ENCODE results near the gene KCTD5. TPM values are rescaled to one million over a fixed set of nuclear protein-coding genes. Genes with fewer than 3 reads are reported as not detected.
A peak's percentile ranks its signal among the peaks of the same experiment; 100 is the strongest.

Gene KCTD5
- total and polyA plus RNA-seq, 9 of the 15 experiments (the other 6 are each of a cell fraction or from before 2014, with no cell fraction given): 0.73 to 58.3 (median 32.3) TPM

GRCh38 chr16:2690852-2691251 is 8.5 kb downstream of the KCTD5 start (continued):
- TF ChIP-seq NR4A1 (CRISPR knock-in tag; IDR thresholded peaks at IDR 0.05): no peak
- TF ChIP-seq NR4A1 (tag; IDR thresholded peaks at IDR 0.05): no peak
- no peak for TF ChIP-seq PTBP1 (IDR thresholded peaks at IDR 0.05; ENCODE audit: low read depth, low read length)

GRCh38 chr16:2691491-2692248 is 9.3 kb downstream of the KCTD5 start:
- H3K27me3 ChIP-seq (ENCODE audit: control insufficient read depth in 2 of 2, insufficient read depth in 2 of 2, low read length in 2 of 2): no peaks in the 10 kb centered on the region
- no peak overlapping the region for H2AFZ ChIP-seq (ENCODE audit: low read depth, low read length)
- peak overlapping the region in 1 of 2 experiments; percentile 43; a peak in 1 of 4 replicates for H3K9ac ChIP-seq (ENCODE audit: insufficient read depth in 1 of 2, low read depth in 2 of 2, low read length in 2 of 2)
- H3K27ac ChIP-seq (ENCODE audit: extremely low read depth, low read depth, low read length): no peak overlapping the region
- DNase-seq (ENCODE audit: extremely low read depth in 1 of 4, low spot score in 3 of 4) (no peak), FAIRE-seq (no peak), ATAC-seq (no peak)
- H3K4me1 ChIP-seq (replicated peaks in 1 of 2; ENCODE audit: control insufficient read depth in 2 of 2, insufficient read depth in 2 of 2, low read length in 2 of 2): peaks cover 5 to 46% of the 10 kb centered on the region in 2 experiments
- intact Hi-C loops (cut with micrococcal nuclease) (no loop called here), in situ Hi-C loops (cut with MboI) (loop anchor here (5.0 kb wide), 1 partner anchor 79 kb away; no protein-coding TSS in a partner anchor)
- H3K4me3 ChIP-seq: no peak overlapping the region
- BruUV-seq (replicated peaks): no TSS peak
- WGBS (ENCODE audit: insufficient coverage, low coverage, missing lambda C conversion rate): 87% methylated on average over 25 of the region's 29 CpGs
- CTCF ChIA-PET (ENCODE audit: low intra/inter-chr PET ratio): no interaction called here
- peaks cover 21% of the 10 kb centered on the region for H4K20me1 ChIP-seq (replicated peaks; ENCODE audit: control insufficient read depth, insufficient read depth, low read length)
- peaks cover 28% of the 10 kb centered on the region; the same call in 2 of the 3 replicates for H3K36me3 ChIP-seq (ENCODE audit: control insufficient read depth, insufficient read depth, low read length)
- TF ChIP-seq POLR2G (IDR thresholded peaks at IDR 0.05; ENCODE audit: low read depth, low read length) (0 out of 2 replicates have a peak, but pooled peaks have one; percentile 27), NR4A1 (CRISPR knock-in tag; IDR thresholded peaks at IDR 0.05) (no peak), NR4A1 (tag; IDR thresholded peaks at IDR 0.05) (no peak), RBFOX2 (IDR thresholded peaks at IDR 0.05; ENCODE audit: low read depth, low read length) (peak; percentile 19; the same call in 1 of the 2 replicates), PRDM10 (IDR thresholded peaks at IDR 0.05; ENCODE audit: partially characterized antibody) (no peak), ZNF133 (CRISPR knock-in tag; IDR thresholded peaks at IDR 0.05) (no peak)
- H3K79me2 ChIP-seq (ENCODE audit: control insufficient read depth, insufficient read depth, low read length): peaks cover 13% of the 10 kb centered on the region
- POLR2A ChIA-PET: interaction anchor here (1.2 to 2.2 kb wide), 3 partner anchors 9 to 25 kb away, joined by 3 to 5 read pairs (median 4); partner anchors contain the start of gene KCTD5
- peaks cover 4% of the 10 kb centered on the region for H3K9me1 ChIP-seq (ENCODE audit: control insufficient read depth, insufficient read depth, low read length)
- H3K9me3 ChIP-seq (replicated peaks; ENCODE audit: control insufficient read depth, insufficient read depth, low read depth, low read length): no peaks in the 10 kb centered on the region
- no peak overlapping the region for H3K4me2 ChIP-seq (ENCODE audit: insufficient read depth, low read length)
